ENCODE results near the gene SLC38A8.

Gene SLC38A8

DNA sequence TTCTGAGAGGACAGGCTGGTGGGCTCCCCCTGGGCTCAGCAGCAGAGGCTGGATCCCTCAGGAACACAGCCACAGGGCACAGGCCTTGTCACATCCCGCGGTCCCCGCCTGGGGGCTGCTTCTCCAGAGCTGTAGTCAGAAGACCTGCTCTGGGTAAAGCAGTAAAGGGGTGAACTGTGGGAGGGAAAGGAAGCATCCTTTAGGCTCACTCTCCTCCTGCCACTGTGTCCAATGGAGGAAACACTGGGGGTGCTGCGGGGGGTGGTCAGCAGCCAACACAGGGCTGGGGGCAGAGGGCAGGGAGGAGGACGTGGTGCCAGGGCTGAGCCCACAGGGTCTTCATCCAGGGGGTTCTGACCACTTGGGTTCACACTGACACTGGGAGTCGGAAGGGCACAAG is 5.0 kb upstream of the SLC38A8 start:
- DNase-seq: no peak

DNA sequence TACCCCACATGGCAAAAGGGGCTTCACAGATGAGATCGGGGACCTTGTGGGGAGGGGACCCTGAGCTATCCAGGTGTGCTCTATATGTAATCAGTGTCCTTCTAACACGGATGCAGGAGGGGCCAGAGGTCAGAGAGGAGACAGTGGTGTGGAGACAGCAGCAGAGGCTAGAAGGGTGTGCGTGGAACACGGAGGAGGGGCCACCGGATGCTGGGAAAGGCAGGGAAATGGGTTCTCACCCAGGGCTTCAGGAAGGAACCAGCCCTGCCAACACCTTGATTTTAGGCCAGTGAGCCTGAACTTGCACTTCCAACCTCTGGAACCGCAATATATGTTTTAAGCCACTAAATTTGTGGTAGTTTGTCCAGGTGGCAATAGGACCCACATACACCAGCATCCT is 4.6 kb upstream of the SLC38A8 start:
- DNase-seq: no peak

GRCh38 chr16:84045818-84046470 is 3.3 kb upstream of the SLC38A8 start:
- DNase-seq: no peak

DNA sequence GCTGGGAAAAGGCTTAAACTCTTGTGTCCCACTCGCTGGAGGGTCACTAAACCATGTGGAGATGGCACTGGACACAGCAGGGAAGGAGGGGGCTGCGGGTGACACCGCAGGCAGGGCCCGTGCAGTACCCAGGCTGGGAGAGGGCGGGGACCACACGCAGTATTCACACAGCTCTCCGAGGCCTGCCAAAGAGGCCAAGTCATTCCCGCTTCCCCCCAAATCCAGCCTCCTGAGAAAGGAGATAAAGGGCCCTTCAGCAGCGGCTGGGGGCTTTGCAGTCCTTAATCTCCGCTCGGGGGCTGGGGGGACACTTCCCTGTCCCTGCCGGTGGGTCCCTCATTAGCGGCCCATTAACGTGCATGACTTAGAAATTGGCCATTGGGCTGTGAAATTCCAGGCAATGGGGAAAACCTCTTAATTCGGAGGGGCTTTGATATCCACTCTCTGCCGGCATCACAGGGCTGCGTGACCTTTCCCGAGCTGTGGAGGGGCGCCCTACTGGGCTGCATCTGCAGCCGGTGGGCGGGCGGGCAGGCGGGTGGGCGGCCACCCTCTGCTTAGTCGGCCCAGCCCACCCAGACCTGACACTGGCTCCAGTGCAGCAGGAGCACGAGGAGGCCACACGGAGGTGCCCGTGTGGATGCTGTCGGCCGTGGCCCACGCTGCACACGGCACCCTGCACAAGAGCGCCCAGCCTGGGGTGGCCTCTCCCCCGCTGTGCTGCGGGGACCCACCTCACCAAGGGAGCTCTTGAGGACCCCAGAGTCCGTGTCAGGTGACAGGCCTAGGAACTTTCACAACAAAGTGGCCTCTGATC is 2.6 kb upstream of the SLC38A8 start:
- no peak for DNase-seq

GRCh38 chr16:84044118-84044488 is 1.5 kb upstream of the SLC38A8 start:
- DNase-seq: no peak

DNA sequence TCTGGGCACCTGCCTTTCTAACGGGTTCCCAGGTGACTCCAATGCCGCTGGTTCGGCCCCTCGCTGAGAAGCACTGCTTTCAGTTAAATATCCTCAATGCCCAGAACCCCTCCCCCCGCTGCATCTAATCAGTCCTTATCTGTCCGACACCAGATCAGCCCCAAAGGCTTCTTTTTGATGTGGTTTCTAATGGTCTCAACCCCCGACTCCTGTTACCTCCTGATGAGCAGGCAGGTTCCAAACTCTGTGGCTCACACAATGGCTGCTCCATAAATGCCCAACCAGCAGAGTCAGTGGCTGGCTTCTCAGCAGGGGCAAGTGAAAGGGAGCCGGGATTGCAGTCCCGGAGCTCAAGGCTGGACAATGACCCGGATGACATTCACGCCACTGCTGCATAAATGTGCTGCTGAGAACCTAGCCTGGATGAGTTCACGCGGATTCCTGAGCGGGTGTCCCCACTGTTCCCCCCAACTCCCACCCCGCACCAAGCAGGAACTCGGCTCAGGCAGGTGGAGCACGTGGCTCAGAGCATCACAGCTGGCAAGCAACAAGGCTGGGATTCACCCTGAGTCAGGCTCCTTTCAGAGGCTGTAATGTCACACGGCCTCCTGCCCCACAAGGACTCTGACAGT is 1.0 kb upstream of the SLC38A8 start:
- no peak for DNase-seq

DNA sequence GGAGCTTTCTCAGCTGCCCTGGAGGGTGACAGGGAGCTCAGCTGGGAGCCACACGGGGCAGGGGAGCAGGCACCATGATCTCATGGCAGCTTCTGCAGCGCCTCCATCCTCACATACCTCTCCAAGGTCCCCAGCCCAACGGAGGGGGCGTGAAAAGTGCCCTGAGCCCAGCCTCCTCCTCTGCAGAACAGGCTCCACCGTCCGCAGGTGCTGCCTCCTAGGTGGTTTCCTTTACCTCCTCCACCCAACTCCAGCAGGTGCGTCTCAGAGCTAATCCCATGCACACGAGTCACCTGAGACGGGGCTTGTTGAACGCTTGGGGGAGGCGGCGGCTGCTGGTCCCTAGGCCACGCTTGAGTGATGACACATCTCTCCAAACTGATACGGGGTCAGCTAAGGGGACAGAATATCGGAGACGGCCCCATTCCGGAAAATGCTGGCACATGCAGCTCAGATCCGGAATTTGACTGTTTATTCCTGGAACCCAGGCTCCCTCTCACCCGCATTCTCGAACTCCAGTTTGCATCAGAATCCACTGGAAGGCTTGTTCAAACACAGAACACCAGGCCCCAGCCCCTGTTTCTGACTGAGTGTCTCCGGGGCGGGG is 387 bp upstream of the SLC38A8 start:
- DNase-seq: no peak

GRCh38 chr16:84041881-84042280 is 714 bp downstream of the SLC38A8 start:
- no peak for DNase-seq

DNA sequence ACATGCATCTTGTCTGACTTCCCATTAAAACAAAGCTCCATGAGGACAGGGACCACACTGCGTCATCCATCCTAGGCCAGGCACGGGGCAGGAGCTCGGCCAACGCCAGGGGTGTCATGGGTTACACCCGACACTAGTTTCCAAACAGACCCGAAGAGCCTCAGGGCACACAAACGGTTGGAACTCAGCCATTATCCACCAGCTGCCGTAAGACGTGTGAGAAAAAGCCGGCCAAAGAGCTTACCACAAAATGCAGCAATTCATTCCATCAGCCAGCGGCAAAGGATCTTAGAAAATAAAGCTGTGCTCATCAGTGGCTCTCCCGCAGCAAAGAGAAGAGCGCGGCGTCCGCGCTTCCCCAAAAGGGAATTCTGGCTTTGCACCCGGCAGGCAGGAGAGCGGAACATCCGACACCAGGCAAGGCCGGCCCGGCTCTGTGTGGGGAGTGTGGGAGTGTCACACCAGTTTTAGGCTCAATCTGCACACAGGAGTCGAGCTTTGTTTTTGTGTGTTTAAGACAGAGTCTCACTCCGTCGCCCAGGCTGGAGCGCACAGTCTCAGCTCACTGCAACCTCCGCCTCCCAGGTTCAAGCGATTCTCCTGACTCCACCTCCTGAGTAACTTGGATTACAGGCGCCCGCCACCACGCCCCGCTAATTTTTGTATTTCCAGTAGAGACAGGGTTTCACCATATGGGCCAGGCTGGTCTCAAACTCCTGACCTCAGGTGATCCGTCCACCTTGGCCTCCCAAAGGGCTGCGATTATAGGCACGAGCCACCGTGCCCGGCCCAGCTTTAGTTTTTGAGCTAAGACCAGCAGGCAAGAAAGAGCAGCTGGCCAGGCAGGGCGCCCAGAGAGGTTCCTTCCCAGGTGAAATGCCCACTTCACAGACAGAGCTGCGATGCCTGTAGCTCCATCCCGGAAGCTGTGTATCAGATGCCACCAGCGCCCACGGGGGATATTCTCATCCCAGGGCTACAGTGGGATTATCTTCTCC is 1.5 kb downstream of the SLC38A8 start:
- DNase-seq: no peak

DNA sequence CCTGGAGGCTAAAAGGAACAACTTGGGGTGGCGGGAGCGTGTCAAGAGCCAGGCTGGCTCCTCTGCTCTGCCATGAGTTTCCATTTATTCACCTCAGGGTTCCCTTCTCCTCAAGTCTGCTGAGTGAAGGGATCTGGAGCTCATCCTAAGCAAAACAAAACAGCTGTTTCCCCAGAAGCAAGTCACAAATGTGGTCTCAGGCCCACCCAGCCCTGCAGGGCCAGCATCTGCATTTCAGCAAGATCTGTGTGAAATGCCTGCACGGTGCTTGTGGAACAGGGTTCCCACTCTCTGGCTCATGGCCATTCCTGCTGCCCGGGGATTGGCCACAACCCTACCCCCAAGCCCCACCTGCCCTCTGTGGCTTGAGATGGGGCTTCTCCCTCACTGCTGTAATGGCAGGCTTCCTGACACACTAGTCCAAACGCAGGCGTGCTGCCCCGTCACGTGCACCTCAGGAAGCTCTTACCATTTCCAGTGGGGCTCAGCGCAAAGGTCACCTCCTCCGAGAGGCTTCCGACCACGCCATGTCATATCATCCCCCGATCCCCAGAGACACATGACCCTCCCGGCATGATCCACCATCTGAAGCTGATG is 2.3 kb downstream of the SLC38A8 start:
- DNase-seq: no peak

- DNase-seq: no peak
These were observed 2.9 kb downstream of the SLC38A8 start for GRCh38 chr16:84039696-84040095.

GRCh38 chr16:84038469-84038868 is 4.1 kb downstream of the SLC38A8 start:
- DNase-seq: no peak

DNA sequence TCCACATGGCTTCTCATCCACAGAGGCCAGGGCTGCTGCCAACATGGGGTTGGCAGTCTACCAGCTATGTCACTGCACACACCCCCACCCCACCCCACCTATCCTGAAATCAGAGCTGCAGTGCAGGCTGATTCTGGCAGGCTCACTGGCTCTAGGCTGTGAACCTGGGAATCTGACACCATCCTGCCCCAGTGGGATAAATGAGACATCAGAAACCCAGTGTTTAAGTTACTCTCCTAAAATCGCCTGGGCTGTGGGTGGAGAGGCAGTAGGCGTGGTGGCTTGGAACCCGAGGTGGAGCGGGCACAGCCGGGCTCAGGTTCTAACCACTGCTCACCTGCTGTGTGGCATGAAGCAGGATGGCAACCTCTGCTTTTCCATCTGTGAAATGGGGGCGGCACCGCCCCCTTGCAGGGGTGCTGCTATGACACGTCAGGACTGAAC is 5.6 kb downstream of the SLC38A8 start:
- no peak for DNase-seq

- DNase-seq: no peak
These were observed 6.5 kb downstream of the SLC38A8 start for GRCh38 chr16:84036131-84036530.

- DNase-seq: no peak
These were observed 8.1 kb downstream of the SLC38A8 start for GRCh38 chr16:84034516-84034915.

DNA sequence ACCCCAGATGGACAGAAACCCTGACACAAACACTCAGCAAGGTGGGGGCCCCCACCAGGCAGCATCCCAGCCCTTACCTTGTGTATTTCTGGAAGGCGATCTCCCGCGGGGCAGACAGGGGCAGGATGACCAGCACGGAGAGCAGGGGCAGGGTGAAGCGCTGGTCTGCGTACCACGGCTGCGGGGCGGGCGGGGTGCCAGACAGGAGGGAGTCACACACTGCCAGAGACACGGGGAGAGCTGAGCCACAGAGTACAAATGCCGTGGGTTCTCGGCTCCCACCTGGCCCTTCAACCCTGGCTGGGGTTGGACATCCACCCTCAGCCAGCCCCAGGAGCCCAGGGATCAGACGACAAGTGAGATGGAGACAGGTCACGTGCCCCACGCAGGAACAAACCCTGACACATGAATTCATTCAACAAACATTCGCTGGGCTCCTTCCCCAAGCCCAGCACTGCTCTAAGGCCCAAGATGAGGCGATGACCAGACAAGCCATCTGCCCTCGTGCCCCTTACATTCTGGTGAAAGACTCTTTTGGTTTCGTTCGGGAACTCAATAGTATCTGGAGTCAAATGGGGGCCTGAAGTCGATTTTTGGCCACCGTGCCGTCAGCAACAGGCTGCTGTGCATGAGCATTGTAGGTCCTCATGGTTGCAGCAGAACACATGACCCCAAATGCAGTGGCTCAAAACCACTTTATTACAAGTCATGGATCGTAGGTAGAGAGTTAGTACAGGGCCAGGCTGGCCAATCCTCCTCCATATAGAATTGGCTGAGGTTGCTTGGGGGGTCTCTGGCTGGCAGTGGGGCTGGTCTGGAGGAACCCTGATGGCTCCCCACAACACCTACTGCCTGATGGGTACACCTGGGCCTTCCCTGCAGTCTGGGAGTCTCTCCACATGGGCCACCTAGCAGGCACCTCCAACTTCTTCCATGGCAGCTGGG is 9.1 kb downstream of the SLC38A8 start:
- no peak for DNase-seq

DNA sequence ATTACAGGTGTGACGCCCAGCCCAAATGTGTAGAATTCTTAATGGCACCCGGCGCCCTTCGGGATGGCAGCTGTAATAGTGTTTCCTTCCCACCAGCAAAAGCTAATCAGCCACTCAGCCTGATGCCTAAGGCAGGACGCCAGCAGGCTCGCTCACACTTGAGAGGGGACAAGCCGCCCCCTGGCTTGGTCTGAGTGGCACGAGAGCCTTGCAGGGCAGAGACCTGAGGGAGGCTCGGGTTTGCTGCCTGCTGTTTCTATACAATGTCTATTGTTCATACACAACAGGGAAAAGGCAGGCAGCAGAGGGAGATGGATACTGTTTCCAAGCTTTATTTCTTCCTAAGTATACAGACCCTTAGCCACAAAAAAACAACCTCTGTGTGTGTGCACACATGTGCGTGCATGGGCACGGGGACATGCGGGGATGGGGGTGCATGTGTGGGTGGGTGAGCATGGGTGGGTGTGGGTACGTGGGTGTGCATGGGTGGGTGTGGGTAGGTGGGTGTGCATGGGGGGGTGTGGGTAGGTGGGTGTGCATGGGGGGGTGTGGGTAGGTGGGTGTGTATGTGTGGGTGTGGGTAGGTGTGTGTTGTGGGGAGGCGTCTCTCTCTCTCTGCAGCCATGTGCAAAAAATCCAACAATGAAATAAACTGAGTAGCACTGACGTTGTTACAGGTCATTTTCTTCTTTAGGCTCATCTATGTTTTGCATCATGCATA is 10.0 kb downstream of the SLC38A8 start:
- DNase-seq: no peak

- no peak for DNase-seq
These were observed 11.0 kb downstream of the SLC38A8 start for GRCh38 chr16:84031556-84031955.

DNA sequence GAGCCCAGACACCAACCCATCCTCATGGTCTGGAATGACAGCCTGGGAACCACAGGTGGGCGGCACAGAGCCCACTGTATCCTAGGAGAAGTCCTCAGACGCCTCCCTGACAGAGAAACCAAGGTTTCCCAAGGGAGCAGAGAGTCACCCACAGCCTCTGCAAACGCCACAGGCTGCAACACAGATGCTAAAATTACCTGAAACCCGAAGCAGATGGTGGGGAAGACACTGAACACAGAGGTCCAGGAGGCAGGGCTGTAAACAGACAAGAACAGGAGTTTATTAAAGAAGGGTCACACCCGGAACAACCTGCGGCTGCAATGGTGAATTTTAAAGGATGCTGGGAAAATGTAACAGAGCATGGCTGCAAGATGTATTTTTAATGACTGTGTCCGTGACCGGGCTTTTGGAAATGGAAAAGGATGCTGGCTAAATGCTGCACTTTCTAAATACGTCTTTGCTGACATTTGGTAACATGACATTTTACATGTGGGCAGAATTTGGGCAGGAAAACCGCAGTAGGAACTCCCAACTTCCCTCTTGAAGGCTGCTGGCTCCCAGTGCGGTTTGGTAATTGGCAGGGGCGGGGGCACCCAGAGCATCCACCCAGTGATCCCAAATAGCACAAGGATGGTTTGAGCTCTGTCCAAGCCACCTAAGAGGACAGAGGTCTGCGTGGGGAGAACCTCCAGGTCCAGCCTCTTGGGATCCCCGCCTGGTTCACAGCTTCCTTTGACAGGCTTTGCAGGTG is 13.1 kb downstream of the SLC38A8 start:
- no peak for DNase-seq
